ENCODE data around the gene TTC38. TPM values are rescaled to one million over a fixed set of nuclear protein-coding genes. Genes with fewer than 3 reads are reported as not detected.

TTC38 gene
- total RNA-seq, 6 donors from 2014 or later, result 23.7 to 84.9 (median 34.3) TPM

GRCh38 chr22:46281866-46282678 is 14.3 kb downstream of the TTC38 start:
- H3K27ac ChIP-seq, result peak overlapping the region in 1 of 4 donors; percentile 3
- no peak for TF ChIP-seq POLR2A (IDR thresholded peaks at IDR 0.05)
- 96 to 98% methylated on average over 3 to 13 of the region's 13 CpGs for WGBS, 2 donors
- ATAC-seq (ENCODE audit: low FRiP score in 2 of 2) (no peak), DNase-seq (no peak)
- peaks cover 0 to 2% (median 1%) of the 10 kb centered on the region in 4 donors for H3K4me1 ChIP-seq
- no peak overlapping the region for H3K4me3 ChIP-seq
- no peaks in the 10 kb centered on the region for H3K27me3 ChIP-seq
- peaks cover 18 to 97% (median 85%) of the 10 kb centered on the region in 4 donors for H3K36me3 ChIP-seq
- no peaks in the 10 kb centered on the region for H3K9me3 ChIP-seq

DNA sequence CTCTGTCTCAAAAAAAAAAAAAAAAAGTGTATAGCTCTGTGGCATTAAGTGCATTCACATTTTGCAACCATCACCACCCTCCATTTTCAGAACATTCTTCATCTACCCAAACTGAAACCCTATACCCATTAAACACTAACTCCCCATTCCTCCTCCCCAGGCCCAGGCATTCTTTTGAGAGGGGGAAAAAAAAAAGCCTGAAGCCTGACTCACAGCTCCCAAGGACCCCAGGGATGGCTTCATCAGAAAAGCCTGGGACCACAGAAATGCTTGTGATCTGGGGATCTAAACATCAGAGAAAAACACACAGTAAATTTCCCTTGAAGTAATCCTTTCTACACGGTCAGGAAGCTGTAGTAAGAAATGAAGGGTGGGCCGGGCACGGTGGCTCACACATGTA is 18.2 kb downstream of the TTC38 start:
- ATAC-seq (ENCODE audit: low FRiP score in 2 of 2) (no peak), DNase-seq (no peak)
- no peaks in the 10 kb centered on the region for H3K27me3 ChIP-seq
- H3K9me3 ChIP-seq, result no peaks in the 10 kb centered on the region
- H3K4me3 ChIP-seq, result no peak overlapping the region
- H3K27ac ChIP-seq, result no peak overlapping the region
- WGBS, 2 donors, result 84 to 97% methylated on average over 3 of the region's 3 CpGs
- H3K36me3 ChIP-seq, result peaks cover 6 to 91% (median 66%) of the 10 kb centered on the region in 4 donors
- TF ChIP-seq CTCF (IDR thresholded peaks at IDR 0.05), result no peak
- no peak for TF ChIP-seq POLR2A (IDR thresholded peaks at IDR 0.05)
- no peak for TF ChIP-seq EP300 (IDR thresholded peaks at IDR 0.05)
- TF ChIP-seq POLR2AphosphoS5 (IDR thresholded peaks at IDR 0.05), result no peak
- H3K4me1 ChIP-seq, result peaks cover 12 to 22% (median 18%) of the 10 kb centered on the region in 4 donors

GRCh38 chr22:46286941-46287872 is 19.4 kb downstream of the TTC38 start:
- ATAC-seq (ENCODE audit: low FRiP score in 2 of 2) (no peak), DNase-seq (no peak)
- peaks cover 12 to 22% (median 18%) of the 10 kb centered on the region in 4 donors for H3K4me1 ChIP-seq
- WGBS, 2 donors, result 85 to 93% methylated on average over 13 to 15 of the region's 15 CpGs
- H3K27me3 ChIP-seq, result no peaks in the 10 kb centered on the region
- H3K4me3 ChIP-seq, result peak overlapping the region in 3 of 4 donors; percentile 19 to 40 (median 21)
- no peak for TF ChIP-seq EP300 (IDR thresholded peaks at IDR 0.05)
- TF ChIP-seq POLR2AphosphoS5 (IDR thresholded peaks at IDR 0.05), result no peak
- TF ChIP-seq CTCF (IDR thresholded peaks at IDR 0.05), result no peak
- no peak for TF ChIP-seq POLR2A (IDR thresholded peaks at IDR 0.05)
- peaks cover 6 to 91% (median 64%) of the 10 kb centered on the region in 4 donors for H3K36me3 ChIP-seq
- no peaks in the 10 kb centered on the region for H3K9me3 ChIP-seq
- peak overlapping the region; percentile 69 to 87 (median 76) for H3K27ac ChIP-seq

GRCh38 chr22:46287873-46288751 is 20.3 kb downstream of the TTC38 start:
- peak; percentile 60 to 79 for DNase-seq
- ATAC-seq (ENCODE audit: low FRiP score in 2 of 2), result peak; percentile 57 to 75
- peak overlapping the region; percentile 69 to 87 (median 76) for H3K27ac ChIP-seq
- peaks cover 8 to 90% (median 62%) of the 10 kb centered on the region in 4 donors for H3K36me3 ChIP-seq
- no peaks in the 10 kb centered on the region for H3K9me3 ChIP-seq
- peak; percentile 45 to 83 for TF ChIP-seq POLR2AphosphoS5 (IDR thresholded peaks at IDR 0.05)
- TF ChIP-seq CTCF (IDR thresholded peaks at IDR 0.05), result no peak
- no peak for TF ChIP-seq EP300 (IDR thresholded peaks at IDR 0.05)
- TF ChIP-seq POLR2A (IDR thresholded peaks at IDR 0.05), result no peak
- H3K27me3 ChIP-seq, result no peaks in the 10 kb centered on the region
- 51 to 59% methylated on average over 13 to 21 of the region's 24 CpGs for WGBS, 2 donors
- H3K4me3 ChIP-seq, result peak overlapping the region in 3 of 4 donors; percentile 19 to 40 (median 21)
- peaks cover 12 to 22% (median 18%) of the 10 kb centered on the region in 4 donors for H3K4me1 ChIP-seq
